ENCODE measurements around the gene CHCHD3.

CHCHD3 gene

GRCh38 chr7:133056370-133057238 is 25.3 kb downstream of the CHCHD3 start:
- no peak overlapping the region for H3K4me3 ChIP-seq (ENCODE audit: low read length)
- DNase-seq (ENCODE audit: low read depth), result no peak
- no peak for TF ChIP-seq CTCF (conservative IDR thresholded peaks at IDR 0.05; ENCODE audit: low read depth, low read length)

- no peak for DNase-seq (ENCODE audit: low read depth)
- no peak overlapping the region for H3K4me3 ChIP-seq (ENCODE audit: low read length)
- TF ChIP-seq CTCF (conservative IDR thresholded peaks at IDR 0.05; ENCODE audit: low read depth, low read length), result no peak
Measured at GRCh38 chr7:133054162-133054840, 27.6 kb downstream of the CHCHD3 start.

- TF ChIP-seq CTCF (conservative IDR thresholded peaks at IDR 0.05; ENCODE audit: low read depth, low read length), result no peak
- DNase-seq (ENCODE audit: low read depth), result peak; percentile 93
- H3K4me3 ChIP-seq (ENCODE audit: low read length), result peak overlapping the region; percentile 3
Measured at GRCh38 chr7:133053321-133053891, 28.5 kb downstream of the CHCHD3 start.

GRCh38 chr7:133052826-133053225 is 29.1 kb downstream of the CHCHD3 start:
- no peak for TF ChIP-seq CTCF (conservative IDR thresholded peaks at IDR 0.05; ENCODE audit: low read depth, low read length)
- peak overlapping the region; percentile 3 for H3K4me3 ChIP-seq (ENCODE audit: low read length)
- no peak for DNase-seq (ENCODE audit: low read depth)

GRCh38 chr7:133052401-133052756 is 29.5 kb downstream of the CHCHD3 start:
- no peak overlapping the region for H3K4me3 ChIP-seq (ENCODE audit: low read length)
- DNase-seq (ENCODE audit: low read depth), result no peak
- no peak for TF ChIP-seq CTCF (conservative IDR thresholded peaks at IDR 0.05; ENCODE audit: low read depth, low read length)

DNA sequence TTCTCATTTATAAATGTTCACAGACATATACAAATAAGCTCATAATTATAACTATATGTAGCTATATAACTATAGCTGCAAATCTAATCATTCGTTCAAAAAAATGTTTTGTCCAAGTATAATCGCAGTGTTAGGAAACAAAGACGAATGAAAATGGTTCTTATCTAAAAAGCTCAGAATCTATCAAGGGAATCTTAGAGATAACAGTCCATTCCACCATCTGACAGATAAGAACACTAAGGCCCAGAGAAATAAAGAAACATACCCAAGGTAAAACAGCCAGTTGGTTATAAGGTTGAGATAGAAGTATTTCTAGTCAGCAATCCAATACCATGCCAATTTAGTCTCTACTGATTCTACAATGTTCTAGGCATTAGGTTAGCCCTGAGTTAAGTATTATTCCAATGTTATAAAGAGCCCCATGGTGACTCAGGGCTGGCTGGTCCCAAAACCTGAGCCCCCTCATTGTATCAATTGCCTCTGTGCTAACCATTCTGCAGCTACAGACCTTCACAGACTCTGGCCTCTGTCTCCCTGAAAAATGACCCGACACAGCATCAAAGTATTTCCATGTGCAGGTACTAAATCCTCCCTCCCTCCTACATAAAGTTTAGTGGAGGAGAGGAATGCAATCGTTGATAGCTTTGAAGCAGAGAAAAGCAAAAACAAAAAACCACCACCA is 30.0 kb downstream of the CHCHD3 start:
- TF ChIP-seq CTCF (conservative IDR thresholded peaks at IDR 0.05; ENCODE audit: low read depth, low read length), result no peak
- no peak overlapping the region for H3K4me3 ChIP-seq (ENCODE audit: low read length)
- DNase-seq (ENCODE audit: low read depth), result no peak
